CD4-positive, alpha-beta T cell (primary cell): ENCODE results near the gene IL1RAPL2. TPM values are rescaled to one million over a fixed set of nuclear protein-coding genes. Genes with fewer than 3 reads are reported as not detected.

Source experiments
- ATAC-seq: fragments of 200-7000 bp; cut with Tn5 transposase; one replicate; pipeline ENCODE4 v1.10.0; 2022; ENCODE audit warnings: mild to moderate bottlenecking; ENCODE audit not compliant: poor library complexity
- CTCF ChIA-PET: fragments of 350-600 bp; sonication (Branson Sonifier 250); formaldehyde crosslinking; loops from one replicate; lab custom pipeline; 2021; ENCODE audit warnings: antibody characterized with exemption, inconsistent platforms; lab: Charles Lee
- POLR2A ChIA-PET: fragments of 350-600 bp; sonication (Branson Sonifier 250); formaldehyde crosslinking; loops from one replicate; lab custom pipeline; 2021; ENCODE audit warnings: antibody characterized with exemption, inconsistent platforms; lab: Charles Lee
- DNase-seq, 14 experiments: peaks; one replicate each; pipeline ENCODE4 v3.0.0-alpha.2; 2013 to 2020; ENCODE audit warnings: mixed read lengths in 2 of 14
- H3K27ac ChIP-seq, 2 donors: one replicate each; pipeline versions ENCODE4 v1.5.1 to v1.7.0; 2013; ENCODE audit warnings: low read length in 2 of 2, low read depth in 1 of 2, mild to moderate bottlenecking in 1 of 2
- H3K27me3 ChIP-seq, 2 experiments: 1 replicate in 1 of 2; 2 replicates in 1 of 2; pipeline versions ENCODE4 v1.6.1 to v1.7.0; 2013; ENCODE audit warnings: low read length in 2 of 2, control low read depth in 1 of 2, mild to moderate bottlenecking in 1 of 2, moderate library complexity in 1 of 2; ENCODE audit not compliant: insufficient read depth in 2 of 2, control insufficient read depth in 1 of 2
- H3K36me3 ChIP-seq: one replicate; pipeline ENCODE4 v1.6.1; 2013; ENCODE audit warnings: low read length, control low read depth; ENCODE audit not compliant: insufficient read depth
- H3K4me1 ChIP-seq: one replicate; pipeline ENCODE4 v1.6.1; 2013; ENCODE audit warnings: low read length, control low read depth; ENCODE audit not compliant: insufficient read depth
- H3K4me3 ChIP-seq: one replicate; pipeline ENCODE4 v1.5.1; 2013; ENCODE audit warnings: mild to moderate bottlenecking, low read length, moderate library complexity
- H3K9me3 ChIP-seq, 2 experiments: 1 replicate in 1 of 2; 2 replicates in 1 of 2; pipeline versions ENCODE4 v1.6.1 to v1.7.0; 2013; ENCODE audit warnings: low read length in 2 of 2, mild to moderate bottlenecking in 2 of 2, control low read depth in 1 of 2, moderate library complexity in 1 of 2; ENCODE audit not compliant: control insufficient read depth in 1 of 2, insufficient read depth in 1 of 2
- H3K27ac Mint-ChIP-seq: one replicate; pipeline ENCODE4 v1.8.0; 2020; ENCODE audit warnings: mixed read lengths
- H3K27me3 Mint-ChIP-seq: one replicate; pipeline ENCODE4 v1.8.0; 2021; ENCODE audit warnings: mixed read lengths
- H3K36me3 Mint-ChIP-seq: one replicate; pipeline ENCODE4 v1.8.0; 2021; ENCODE audit warnings: low read depth, mixed read lengths
- H3K4me1 Mint-ChIP-seq: one replicate; pipeline ENCODE4 v1.8.0; 2021; ENCODE audit warnings: low read depth, mixed read lengths
- H3K4me3 Mint-ChIP-seq: one replicate; pipeline ENCODE4 v1.8.0; 2020; ENCODE audit warnings: mild to moderate bottlenecking, mixed read lengths
- H3K9me3 Mint-ChIP-seq: one replicate; pipeline ENCODE4 v1.8.0; 2020; ENCODE audit warnings: mixed read lengths
- intact Hi-C, 2 experiments: fragments of 100-400 bp; cut with DNase I in 1 of 2; cut with micrococcal nuclease in 1 of 2; formaldehyde crosslinking; loops; one replicate each; pipeline versions ENCODE4 v1.15.1 to v1.9.0; 2023 to 2025; cut with DNase I, micrococcal nuclease
- total RNA-seq, 174 experiments: library from RNA in 2 of 174; stranded (reverse) in 2 of 174; gene quantifications; one replicate each; pipeline ENCODE4 v1.2.3 and lab custom pipeline; 2021 to 2026
- TF ChIP-seq, protein P1 (sequence below): fragments of 200-600 bp; IDR thresholded peaks from one replicate; pipeline ENCODE4 v1.8.0; 2022; ENCODE audit warnings: antibody characterized with exemption, mild to moderate bottlenecking

The IL1RAPL2 gene
- total RNA-seq, 2 experiments from 2014 or later, result not detected

GRCh38 chrX:105307762-105308161 lies 741.8 kb downstream of the IL1RAPL2 start:
- TF ChIP-seq, protein P1, sequence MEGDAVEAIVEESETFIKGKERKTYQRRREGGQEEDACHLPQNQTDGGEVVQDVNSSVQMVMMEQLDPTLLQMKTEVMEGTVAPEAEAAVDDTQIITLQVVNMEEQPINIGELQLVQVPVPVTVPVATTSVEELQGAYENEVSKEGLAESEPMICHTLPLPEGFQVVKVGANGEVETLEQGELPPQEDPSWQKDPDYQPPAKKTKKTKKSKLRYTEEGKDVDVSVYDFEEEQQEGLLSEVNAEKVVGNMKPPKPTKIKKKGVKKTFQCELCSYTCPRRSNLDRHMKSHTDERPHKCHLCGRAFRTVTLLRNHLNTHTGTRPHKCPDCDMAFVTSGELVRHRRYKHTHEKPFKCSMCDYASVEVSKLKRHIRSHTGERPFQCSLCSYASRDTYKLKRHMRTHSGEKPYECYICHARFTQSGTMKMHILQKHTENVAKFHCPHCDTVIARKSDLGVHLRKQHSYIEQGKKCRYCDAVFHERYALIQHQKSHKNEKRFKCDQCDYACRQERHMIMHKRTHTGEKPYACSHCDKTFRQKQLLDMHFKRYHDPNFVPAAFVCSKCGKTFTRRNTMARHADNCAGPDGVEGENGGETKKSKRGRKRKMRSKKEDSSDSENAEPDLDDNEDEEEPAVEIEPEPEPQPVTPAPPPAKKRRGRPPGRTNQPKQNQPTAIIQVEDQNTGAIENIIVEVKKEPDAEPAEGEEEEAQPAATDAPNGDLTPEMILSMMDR, result no peak
- no peak for ATAC-seq
- POLR2A ChIA-PET, result no interaction called here
- H3K9me3 ChIP-seq, result no peaks in the 10 kb centered on the region
- no peak for DNase-seq
- no peak overlapping the region for H3K4me3 Mint-ChIP-seq
- no peaks in the 10 kb centered on the region for H3K4me1 Mint-ChIP-seq
- no peaks in the 10 kb centered on the region for H3K27me3 Mint-ChIP-seq
- H3K27ac ChIP-seq, result no peak overlapping the region
- no peaks in the 10 kb centered on the region for H3K36me3 ChIP-seq
- H3K4me3 ChIP-seq, result no peak overlapping the region
- H3K4me1 ChIP-seq, result no peaks in the 10 kb centered on the region
- peaks cover 2% of the 10 kb centered on the region for H3K9me3 Mint-ChIP-seq
- intact Hi-C loops, result no loop called here
- CTCF ChIA-PET, result no interaction called here
- H3K27ac Mint-ChIP-seq, result no peak overlapping the region
- no peaks in the 10 kb centered on the region for H3K27me3 ChIP-seq
- no peaks in the 10 kb centered on the region for H3K36me3 Mint-ChIP-seq

- Histone ChIP-seq H3K4me3 (no peak overlapping the region), H3K36me3 (no peaks in the 10 kb centered on the region), H3K27me3 (no peaks in the 10 kb centered on the region), H3K27ac (no peak overlapping the region), H3K9me3 (no peaks in the 10 kb centered on the region), H3K4me1 (no peaks in the 10 kb centered on the region)
- no peaks in the 10 kb centered on the region for H3K27me3 Mint-ChIP-seq
- TF ChIP-seq, protein P1, result no peak
- ChIA-PET POLR2A (no interaction called here), CTCF (no interaction called here)
- H3K4me3 Mint-ChIP-seq, result no peak overlapping the region
- intact Hi-C loops, result no loop called here
- H3K27ac Mint-ChIP-seq, result no peak overlapping the region
- H3K36me3 Mint-ChIP-seq, result no peaks in the 10 kb centered on the region
- H3K9me3 Mint-ChIP-seq, result no peaks in the 10 kb centered on the region
- no peak for ATAC-seq
- no peak for DNase-seq
- no peaks in the 10 kb centered on the region for H3K4me1 Mint-ChIP-seq
These were observed 747.6 kb downstream of the IL1RAPL2 start for GRCh38 chrX:105313596-105313995.

DNA sequence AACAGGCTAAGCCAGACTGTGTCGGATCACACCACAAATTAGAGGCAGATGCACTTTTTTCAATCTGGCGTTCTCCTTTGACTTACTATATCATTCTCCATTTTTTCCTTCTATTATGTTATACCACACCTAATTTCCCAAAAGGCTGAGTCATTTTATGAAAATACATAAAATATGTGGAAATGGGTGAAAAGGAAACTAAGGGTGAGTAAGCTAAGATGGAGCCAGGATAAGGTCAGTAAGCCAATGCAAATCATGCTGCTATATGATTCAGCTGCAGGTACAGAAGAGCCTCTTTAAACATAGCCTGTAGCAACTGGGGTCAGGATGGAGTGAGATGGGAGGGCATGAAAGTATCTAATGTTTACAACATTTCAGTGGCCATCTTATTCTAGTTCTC lies 748.5 kb downstream of the IL1RAPL2 start:
- Mint-ChIP-seq H3K27ac (no peak overlapping the region), H3K36me3 (no peaks in the 10 kb centered on the region), H3K4me3 (no peak overlapping the region), H3K9me3 (no peaks in the 10 kb centered on the region), H3K27me3 (no peaks in the 10 kb centered on the region), H3K4me1 (no peaks in the 10 kb centered on the region)
- CTCF ChIA-PET, result no interaction called here
- TF ChIP-seq, protein P1, result no peak
- intact Hi-C loops, result no loop called here
- Histone ChIP-seq H3K36me3 (no peaks in the 10 kb centered on the region), H3K9me3 (no peaks in the 10 kb centered on the region), H3K4me1 (no peaks in the 10 kb centered on the region), H3K4me3 (no peak overlapping the region), H3K27ac (no peak overlapping the region), H3K27me3 (no peaks in the 10 kb centered on the region)
- DNase-seq (no peak), ATAC-seq (no peak)
- POLR2A ChIA-PET, result no interaction called here
